Keratinocyte (primary cell): ENCODE data around the gene GNAS-AS1. TPM values are rescaled to one million over a fixed set of nuclear protein-coding genes. Genes with fewer than 3 reads are reported as not detected.

Source experiments
- DNase-seq: peaks from one replicate; pipeline ENCODE4 v3.0.0-alpha.2; 2011; ENCODE audit warnings: low read depth, missing footprints, low spot score
- FAIRE-seq: peaks from 2 replicates; lab custom pipeline; 2011; peaks lifted over from hg19 to GRCh38; lab: Jason Lieb, UNC
- H2AFZ ChIP-seq: 2 replicates; pipeline ENCODE4 v1.6.0; 2012; ENCODE audit warnings: low read length, control low read depth, inconsistent platforms; ENCODE audit not compliant: control insufficient read depth
- H3K27ac ChIP-seq: 2 replicates; pipeline ENCODE4 v1.5.1; 2011; ENCODE audit warnings: low read length; ENCODE audit not compliant: control insufficient read depth, insufficient read depth
- H3K27me3 ChIP-seq: 3 replicates; pipeline ENCODE4 v1.6.0; 2011; ENCODE audit warnings: low read length; ENCODE audit not compliant: control insufficient read depth, insufficient read depth; ENCODE audit errors: extremely low read depth
- H3K36me3 ChIP-seq, 2 experiments: 2 replicates in 1 of 2; 3 replicates in 1 of 2; pipeline ENCODE4 v1.5.1; 2011; ENCODE audit warnings: low read length in 2 of 2, mild to moderate bottlenecking in 1 of 2; ENCODE audit not compliant: control insufficient read depth in 2 of 2, insufficient read depth in 2 of 2; ENCODE audit errors: extremely low read depth in 1 of 2
- H3K4me1 ChIP-seq: 3 replicates; pipeline ENCODE4 v1.5.1; 2011; ENCODE audit warnings: low read length; ENCODE audit not compliant: control insufficient read depth, insufficient read depth; ENCODE audit errors: extremely low read depth
- H3K4me2 ChIP-seq: 3 replicates; pipeline ENCODE4 v1.6.0; 2011; ENCODE audit warnings: low read depth, low read length; ENCODE audit not compliant: control insufficient read depth, insufficient read depth; ENCODE audit errors: extremely low read depth
- H3K4me3 ChIP-seq, 3 experiments: fragments of 200-600 bp in 1 of 3; sonication (generic) in 1 of 3; 2 replicates in 2 of 3; 3 replicates in 1 of 3; pipeline ENCODE4 v1.5.1; 2011 to 2016; ENCODE audit warnings: low read length in 3 of 3, mild to moderate bottlenecking in 3 of 3, control low read depth in 2 of 3, inconsistent platforms in 1 of 3, low read depth in 1 of 3, mixed read lengths in 1 of 3, mixed run types in 1 of 3, moderate library complexity in 1 of 3; ENCODE audit not compliant: control insufficient read depth in 2 of 3, insufficient read depth in 2 of 3; ENCODE audit errors: extremely low read depth in 1 of 3
- H3K79me2 ChIP-seq: 2 replicates; pipeline ENCODE4 v1.6.0; 2012; ENCODE audit warnings: low read length; ENCODE audit not compliant: control insufficient read depth, insufficient read depth
- H3K9ac ChIP-seq: 3 replicates; pipeline ENCODE4 v1.6.0; 2011; ENCODE audit warnings: low read length; ENCODE audit not compliant: control insufficient read depth, insufficient read depth; ENCODE audit errors: extremely low read depth
- H3K9me1 ChIP-seq: 3 replicates; pipeline ENCODE4 v1.6.0; 2011; ENCODE audit warnings: low read length; ENCODE audit not compliant: control insufficient read depth, insufficient read depth; ENCODE audit errors: extremely low read depth
- H3K9me3 ChIP-seq: 2 replicates; pipeline ENCODE4 v1.5.1; 2012; ENCODE audit warnings: low read depth, low read length; ENCODE audit not compliant: control insufficient read depth
- H4K20me1 ChIP-seq: 3 replicates; pipeline ENCODE4 v1.6.0; 2011; ENCODE audit warnings: low read length; ENCODE audit not compliant: control insufficient read depth, insufficient read depth; ENCODE audit errors: extremely low read depth
- CTCF ChIP-seq, 3 experiments: IDR thresholded peaks in 1 of 3; conservative IDR thresholded peaks in 1 of 3; optimal IDR thresholded peaks in 1 of 3; 2 replicates in 2 of 3; 3 replicates in 1 of 3; pipeline versions ENCODE3 to v1.5.1; 2011; ENCODE audit warnings: low read length in 3 of 3, mild to moderate bottlenecking in 3 of 3, moderate library complexity in 2 of 3, control low read depth in 1 of 3, inconsistent platforms in 1 of 3; ENCODE audit not compliant: insufficient read depth in 2 of 3; ENCODE audit errors: extremely low read depth in 1 of 3
- EZH2 ChIP-seq: IDR thresholded peaks from one replicate; pipeline ENCODE4 v1.6.1; 2012; ENCODE audit warnings: inconsistent platforms, mild to moderate bottlenecking, low read length, moderate library complexity
- dilution Hi-C: fragments of 300-500 bp; cut with MboI; formaldehyde crosslinking; loops from one replicate; pipeline ENCODE4 v1.7.0; 2020; ENCODE audit warnings: low sequenced_read_pairs; ENCODE audit not compliant: extremely low pct_ligation_motif_present
- polyA plus RNA-seq, 5 experiments: library from polyadenylated mRNA; depleted of rRNA in 3 of 5; stranded (reverse) in 3 of 5; stranded (forward) in 1 of 5; unstranded in 1 of 5; fragments of >200 nt; gene quantifications; 1 replicate in 1 of 5; 2 replicates in 3 of 5; 3 replicates in 1 of 5; pipeline versions ENCODE4 v1.2.1 to v1.2.3, GENCODE V29; 2011 to 2012; ENCODE audit warnings: missing spikeins in 2 of 5, low read depth in 1 of 5, low replicate concordance in 1 of 5

The GNAS-AS1 gene
- polyA plus RNA-seq, 1 donor (not counting 4 experiments of a cell fraction or from before 2014, with no cell fraction given) = 0.31 TPM

GRCh38 chr20:58791286-58791685, 59.4 kb downstream of the GNAS-AS1 start:
- H3K36me3 ChIP-seq = no peaks in the 10 kb centered on the region
- no peak overlapping the region for H3K4me2 ChIP-seq
- dilution Hi-C loops = no loop called here
- no peak overlapping the region for H3K27ac ChIP-seq
- peaks cover 33% of the 10 kb centered on the region for H3K27me3 ChIP-seq
- H3K9me3 ChIP-seq = no peaks in the 10 kb centered on the region
- H3K79me2 ChIP-seq = no peaks in the 10 kb centered on the region
- TF ChIP-seq EZH2 (no peak), CTCF (optimal IDR thresholded peaks at IDR 0.05 in 1 of 3, IDR thresholded peaks at IDR 0.05 in 1 of 3, conservative IDR thresholded peaks at IDR 0.05 in 1 of 3; ENCODE audit: extremely low read depth in 1 of 3, insufficient read depth in 2 of 3, low read length in 3 of 3) (no peak)
- H2AFZ ChIP-seq = no peak overlapping the region
- H3K4me1 ChIP-seq = no peaks in the 10 kb centered on the region
- FAIRE-seq = no peak
- no peak for DNase-seq
- no peak overlapping the region for H3K4me3 ChIP-seq
- H3K9me1 ChIP-seq = no peaks in the 10 kb centered on the region
- H3K9ac ChIP-seq = no peak overlapping the region
- no peaks in the 10 kb centered on the region for H4K20me1 ChIP-seq

DNA sequence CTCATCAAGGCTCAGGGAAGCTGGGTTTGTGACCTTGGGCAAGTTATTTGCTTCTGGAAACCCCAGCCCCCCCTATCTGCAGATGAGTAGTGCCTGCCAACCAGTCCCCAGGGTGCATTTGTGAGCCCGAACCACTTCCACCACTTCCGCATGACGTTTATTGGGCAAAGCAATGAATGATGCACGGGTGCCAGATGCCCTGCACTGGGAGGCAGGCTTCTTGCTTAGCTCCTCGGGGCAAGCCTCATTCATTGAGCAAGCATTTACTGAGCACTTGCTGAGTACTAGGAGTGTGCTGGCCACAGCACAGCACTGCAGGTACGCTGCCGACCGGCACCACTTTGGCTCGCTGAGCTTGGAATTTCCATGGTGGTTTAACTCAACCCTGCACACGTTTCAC, 60.2 kb downstream of the GNAS-AS1 start:
- H3K9me3 ChIP-seq = no peaks in the 10 kb centered on the region
- H3K9me1 ChIP-seq = no peaks in the 10 kb centered on the region
- no peak overlapping the region for H2AFZ ChIP-seq
- no peak overlapping the region for H3K9ac ChIP-seq
- H4K20me1 ChIP-seq = no peaks in the 10 kb centered on the region
- dilution Hi-C loops = no loop called here
- no peaks in the 10 kb centered on the region for H3K36me3 ChIP-seq
- H3K27ac ChIP-seq = no peak overlapping the region
- DNase-seq (no peak), FAIRE-seq (no peak)
- no peak overlapping the region for H3K4me3 ChIP-seq
- no peaks in the 10 kb centered on the region for H3K79me2 ChIP-seq
- H3K27me3 ChIP-seq = peaks cover 33% of the 10 kb centered on the region
- no peak overlapping the region for H3K4me2 ChIP-seq
- TF ChIP-seq CTCF (optimal IDR thresholded peaks at IDR 0.05 in 1 of 3, IDR thresholded peaks at IDR 0.05 in 1 of 3, conservative IDR thresholded peaks at IDR 0.05 in 1 of 3; ENCODE audit: extremely low read depth in 1 of 3, insufficient read depth in 2 of 3, low read length in 3 of 3) (no peak), EZH2 (no peak)
- H3K4me1 ChIP-seq = no peaks in the 10 kb centered on the region
